IgD-negative memory B cell (primary cell): ENCODE results near the gene PDE9A. TPM values are rescaled to one million over a fixed set of nuclear protein-coding genes. Genes with fewer than 3 reads are reported as not detected.
A peak's percentile ranks its signal among the peaks of the same experiment; 100 is the strongest.

Source experiments
- H3K27ac Mint-ChIP-seq, 3 donors: one replicate each; pipeline ENCODE4 v1.8.0; 2020 to 2022; ENCODE audit warnings: mild to moderate bottlenecking in 3 of 3, mixed read lengths in 3 of 3, moderate library complexity in 1 of 3
- H3K27me3 Mint-ChIP-seq: one replicate; pipeline ENCODE4 v1.8.0; 2021; ENCODE audit warnings: mixed read lengths
- H3K36me3 Mint-ChIP-seq: one replicate; pipeline ENCODE4 v1.8.0; 2020; ENCODE audit warnings: mild to moderate bottlenecking, mixed read lengths
- H3K4me1 Mint-ChIP-seq, 3 donors: one replicate each; pipeline ENCODE4 v1.8.0; 2020 to 2022; ENCODE audit warnings: mixed read lengths in 3 of 3, mild to moderate bottlenecking in 1 of 3
- H3K4me3 Mint-ChIP-seq, 4 donors: one replicate each; pipeline ENCODE4 v1.8.0; 2020 to 2022; ENCODE audit warnings: mild to moderate bottlenecking in 4 of 4, mixed read lengths in 4 of 4, moderate library complexity in 3 of 4
- H3K9me3 Mint-ChIP-seq, 3 donors: one replicate each; pipeline ENCODE4 v1.8.0; 2020 to 2021; ENCODE audit warnings: mixed read lengths in 3 of 3, mild to moderate bottlenecking in 1 of 3
- polyA plus RNA-seq: library from polyadenylated mRNA; unstranded; fragments of 300-500 nt; fragmentation: Illumina TruSeq; gene quantifications from one replicate; pipeline ENCODE4 v1.2.3, GENCODE V29; 2021

The PDE9A gene
- polyA plus RNA-seq, 1 donor from 2014 or later = not detected

- Mint-ChIP-seq H3K4me3 (no peak overlapping the region), H3K4me1 (no peaks in the 10 kb centered on the region), H3K27me3 (peaks cover 2% of the 10 kb centered on the region), H3K9me3 (no peaks in the 10 kb centered on the region), H3K27ac (no peak overlapping the region), H3K36me3 (no peaks in the 10 kb centered on the region)
Measured at GRCh38 chr21:42766739-42767560, 113.5 kb downstream of the PDE9A start.

DNA sequence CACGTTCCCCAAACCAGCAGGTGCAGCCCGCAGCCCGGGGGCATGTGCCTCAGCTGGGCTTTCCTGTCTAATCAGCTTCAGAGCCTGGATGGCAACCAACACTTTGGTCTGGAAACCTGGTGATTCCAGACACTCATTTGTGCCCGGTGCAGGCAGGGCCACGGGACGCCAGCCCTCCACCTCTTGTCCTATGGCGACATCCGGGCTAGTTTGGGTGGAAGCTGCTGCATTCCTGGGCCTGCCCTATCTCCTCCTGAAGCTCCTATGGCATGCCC lies 114.1 kb downstream of the PDE9A start:
- Mint-ChIP-seq H3K27me3 (peaks cover 2% of the 10 kb centered on the region), H3K36me3 (no peaks in the 10 kb centered on the region), H3K4me3 (no peak overlapping the region), H3K9me3 (no peaks in the 10 kb centered on the region), H3K27ac (no peak overlapping the region), H3K4me1 (no peaks in the 10 kb centered on the region)

DNA sequence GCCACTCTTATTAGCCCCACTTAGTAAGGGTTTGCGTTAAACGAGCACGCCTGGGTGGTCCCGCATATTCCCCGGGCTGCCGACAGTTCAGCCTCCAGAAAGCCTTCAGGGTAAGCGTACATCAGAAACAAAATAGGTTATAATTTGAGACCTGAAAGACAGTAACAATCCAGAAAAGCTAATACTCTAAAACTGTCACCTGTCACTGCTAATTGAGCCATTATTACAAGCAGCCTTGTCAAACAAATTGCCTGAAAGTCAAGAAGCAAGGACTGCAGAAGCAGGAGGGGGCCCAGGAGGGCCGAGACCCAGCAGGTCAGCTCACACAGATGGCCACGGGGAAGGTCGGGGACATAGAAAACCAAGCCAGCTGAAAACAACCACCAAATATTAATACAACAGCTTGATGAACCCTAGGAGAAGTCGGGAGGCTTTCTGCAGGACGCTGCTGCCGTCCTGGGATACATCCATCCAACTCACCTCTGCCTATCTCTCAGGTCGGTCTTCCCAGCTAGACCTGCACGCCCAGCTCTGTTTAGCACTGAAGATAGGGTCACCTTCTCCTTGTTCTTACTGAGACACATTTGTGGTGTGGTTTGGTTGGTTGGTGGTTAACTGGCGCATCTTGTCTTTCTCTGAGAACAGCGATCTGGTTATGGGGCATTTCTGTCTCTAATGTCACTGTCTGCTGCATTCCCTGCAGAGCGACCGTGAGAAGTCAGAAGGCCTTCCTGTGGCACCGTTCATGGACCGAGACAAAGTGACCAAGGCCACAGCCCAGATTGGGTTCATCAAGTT lies 115.1 kb downstream of the PDE9A start:
- Mint-ChIP-seq H3K27ac (peak overlapping the region in 1 of 3 donors; percentile 11), H3K27me3 (no peaks in the 10 kb centered on the region), H3K4me1 (no peaks in the 10 kb centered on the region), H3K9me3 (no peaks in the 10 kb centered on the region), H3K36me3 (no peaks in the 10 kb centered on the region), H3K4me3 (no peak overlapping the region)

GRCh38 chr21:42769183-42769819 lies 115.9 kb downstream of the PDE9A start:
- Mint-ChIP-seq H3K4me3 (no peak overlapping the region), H3K4me1 (no peaks in the 10 kb centered on the region), H3K9me3 (no peaks in the 10 kb centered on the region), H3K27ac (peak overlapping the region in 1 of 3 donors; percentile 11), H3K27me3 (no peaks in the 10 kb centered on the region), H3K36me3 (no peaks in the 10 kb centered on the region)

GRCh38 chr21:42769820-42770716 lies 116.6 kb downstream of the PDE9A start:
- Mint-ChIP-seq H3K9me3 (no peaks in the 10 kb centered on the region), H3K4me1 (no peaks in the 10 kb centered on the region), H3K27ac (no peak overlapping the region), H3K27me3 (no peaks in the 10 kb centered on the region), H3K4me3 (no peak overlapping the region), H3K36me3 (no peaks in the 10 kb centered on the region)

GRCh38 chr21:42770717-42771502 lies 117.5 kb downstream of the PDE9A start:
- peaks cover 6% of the 10 kb centered on the region for H3K27me3 Mint-ChIP-seq
- no peaks in the 10 kb centered on the region for H3K4me1 Mint-ChIP-seq
- no peaks in the 10 kb centered on the region for H3K36me3 Mint-ChIP-seq
- no peak overlapping the region for H3K4me3 Mint-ChIP-seq
- H3K27ac Mint-ChIP-seq = no peak overlapping the region
- H3K9me3 Mint-ChIP-seq = no peaks in the 10 kb centered on the region

DNA sequence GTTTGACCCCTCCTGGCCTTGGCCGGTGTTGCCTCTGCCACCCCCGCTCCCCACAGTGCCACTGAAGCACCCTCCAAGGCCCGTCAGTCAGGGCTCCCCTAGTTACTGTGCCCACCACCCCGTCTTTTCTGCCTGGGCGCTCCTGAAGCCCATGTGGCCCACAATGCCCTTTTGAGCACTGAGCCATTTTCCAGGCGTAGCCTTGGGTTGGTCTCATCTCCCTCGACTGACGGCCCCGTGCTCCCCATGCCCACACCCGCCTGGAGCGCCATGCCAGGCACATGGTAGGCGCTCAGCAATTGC lies 118.0 kb downstream of the PDE9A start:
- Mint-ChIP-seq H3K36me3 (no peaks in the 10 kb centered on the region), H3K27ac (no peak overlapping the region)

GRCh38 chr21:42775123-42775522 lies 121.7 kb downstream of the PDE9A start:
- Mint-ChIP-seq H3K27me3 (peaks cover 27% of the 10 kb centered on the region), H3K4me1 (peaks cover 7 to 14% (median 14%) of the 10 kb centered on the region in 3 donors), H3K36me3 (no peaks in the 10 kb centered on the region), H3K27ac (no peak overlapping the region), H3K9me3 (no peaks in the 10 kb centered on the region), H3K4me3 (no peak overlapping the region)

More for the DNA sequence above, 118.0 kb downstream of the PDE9A start:
- Mint-ChIP-seq H3K4me3 (no peak overlapping the region), H3K9me3 (no peaks in the 10 kb centered on the region), H3K27me3 (peaks cover 10% of the 10 kb centered on the region), H3K4me1 (peaks cover 0 to 1% (median under 1%) of the 10 kb centered on the region in 3 donors)

- H3K9me3 Mint-ChIP-seq = no peaks in the 10 kb centered on the region
Measured at GRCh38 chr21:42775891-42776290, 122.5 kb downstream of the PDE9A start.

DNA sequence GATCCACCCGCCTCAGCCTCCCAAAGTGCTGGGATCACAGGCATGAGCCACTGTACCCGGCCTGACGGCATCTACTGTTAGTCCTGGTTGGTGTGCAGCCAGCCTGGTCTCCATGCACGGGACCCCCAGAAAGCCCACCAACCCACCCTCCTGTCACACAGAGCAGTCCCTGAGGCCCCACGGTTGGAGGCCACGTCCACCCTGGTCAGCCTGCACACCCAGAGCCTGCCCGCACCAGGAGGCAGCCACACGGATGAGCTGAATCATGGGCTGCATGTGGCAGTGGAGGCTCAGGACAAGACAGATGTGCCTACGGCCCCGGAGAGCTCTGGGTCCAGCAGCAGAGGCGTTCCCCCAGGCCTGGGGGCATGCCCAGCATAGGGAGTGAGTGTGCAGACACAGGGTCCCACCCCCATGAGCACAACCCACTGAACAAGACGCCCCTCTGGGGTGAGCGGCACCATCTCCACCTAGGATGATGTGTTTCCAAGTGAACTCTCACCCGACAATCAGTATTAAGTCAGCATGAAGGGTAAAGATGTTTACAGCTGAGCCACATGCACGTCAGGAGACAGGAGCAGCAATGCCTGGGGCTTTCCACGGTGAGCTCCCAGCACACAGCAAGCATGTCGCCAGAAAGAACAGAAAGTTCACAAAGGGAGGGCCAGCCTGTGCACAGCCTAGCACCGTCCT lies 123.8 kb downstream of the PDE9A start:
- Mint-ChIP-seq H3K4me3 (peak overlapping the region in 2 of 4 donors; percentile 66 to 91), H3K27me3 (peaks cover 44% of the 10 kb centered on the region), H3K36me3 (no peaks in the 10 kb centered on the region), H3K27ac (peak overlapping the region in 2 of 3 donors; percentile 72 to 95), H3K4me1 (peaks cover 14 to 28% (median 22%) of the 10 kb centered on the region in 3 donors), H3K9me3 (no peaks in the 10 kb centered on the region)

More at GRCh38 chr21:42775891-42776290, 122.5 kb downstream of the PDE9A start:
- Mint-ChIP-seq H3K27me3 (peaks cover 34% of the 10 kb centered on the region), H3K4me3 (no peak overlapping the region), H3K27ac (peak overlapping the region in 1 of 3 donors; percentile 84), H3K36me3 (no peaks in the 10 kb centered on the region), H3K4me1 (peaks cover 13 to 20% (median 19%) of the 10 kb centered on the region in 3 donors)

DNA sequence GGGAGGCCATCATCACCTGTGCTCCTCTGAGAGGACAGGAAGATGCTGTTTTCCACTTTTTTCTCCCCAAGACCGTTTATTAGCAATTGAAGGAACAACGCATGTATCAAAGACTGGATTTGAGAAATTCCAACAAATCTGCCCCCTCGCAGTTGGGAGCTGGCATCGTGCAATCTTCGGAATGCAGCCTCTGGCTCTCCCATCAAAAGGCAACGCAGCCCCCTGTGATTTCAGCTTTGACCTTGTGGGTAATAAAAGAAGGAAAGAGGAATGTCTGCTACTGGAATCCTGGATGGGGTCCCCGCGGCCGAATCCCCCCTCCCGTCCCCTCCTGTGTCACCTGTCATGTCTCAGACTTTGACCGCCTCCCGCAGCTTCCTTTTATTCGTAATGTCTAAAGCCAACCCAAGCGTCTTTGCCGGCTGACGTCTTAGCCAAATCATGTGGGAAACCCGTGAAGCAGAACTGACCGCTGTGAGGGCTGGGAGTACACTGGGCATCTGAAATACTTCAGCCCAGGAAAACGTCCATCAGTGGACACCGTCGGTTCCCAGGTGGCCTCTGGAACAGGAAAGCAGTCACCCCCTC lies 124.4 kb downstream of the PDE9A start:
- H3K9me3 Mint-ChIP-seq = no peaks in the 10 kb centered on the region
- no peaks in the 10 kb centered on the region for H3K36me3 Mint-ChIP-seq
- H3K27me3 Mint-ChIP-seq = peaks cover 47% of the 10 kb centered on the region
- peak overlapping the region in 3 of 4 donors; percentile 66 to 91 (median 85) for H3K4me3 Mint-ChIP-seq
- peak overlapping the region; percentile 31 to 95 (median 72) for H3K27ac Mint-ChIP-seq
- peaks cover 14 to 28% (median 28%) of the 10 kb centered on the region in 3 donors for H3K4me1 Mint-ChIP-seq

DNA sequence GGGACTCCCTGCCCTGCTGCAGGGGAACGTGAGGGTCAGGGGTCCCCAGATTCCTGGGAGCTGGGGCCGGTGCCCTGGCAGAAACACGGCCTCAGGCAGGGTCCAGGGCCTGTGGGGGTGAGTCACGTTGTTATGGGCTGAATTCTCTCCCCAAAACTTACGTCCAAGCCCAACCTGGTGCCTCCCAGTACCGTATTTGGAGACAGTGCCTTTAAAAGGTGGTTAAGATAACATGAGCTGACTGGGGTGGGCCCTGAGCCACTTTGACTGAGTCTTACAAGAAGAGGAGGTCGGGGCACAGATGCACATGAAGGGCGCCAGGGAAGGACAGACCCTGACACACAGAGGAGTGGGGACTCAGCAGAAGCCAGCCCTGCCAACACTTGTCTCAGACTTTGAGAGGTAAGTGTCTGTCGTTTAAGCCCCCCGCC lies 126.0 kb downstream of the PDE9A start:
- H3K27ac Mint-ChIP-seq = no peak overlapping the region

GRCh38 chr21:42780617-42781016 lies 127.2 kb downstream of the PDE9A start:
- H3K36me3 Mint-ChIP-seq = no peaks in the 10 kb centered on the region
- peak overlapping the region in 1 of 3 donors; percentile 68 for H3K27ac Mint-ChIP-seq
- H3K9me3 Mint-ChIP-seq = no peaks in the 10 kb centered on the region
- H3K27me3 Mint-ChIP-seq = peaks cover 49% of the 10 kb centered on the region
- H3K4me1 Mint-ChIP-seq = peaks cover 19 to 34% (median 29%) of the 10 kb centered on the region in 3 donors
- H3K4me3 Mint-ChIP-seq = peak overlapping the region in 3 of 4 donors; percentile 29 to 70 (median 58)

More for the DNA sequence above, 126.0 kb downstream of the PDE9A start:
- H3K36me3 Mint-ChIP-seq = no peaks in the 10 kb centered on the region
- H3K4me3 Mint-ChIP-seq = no peak overlapping the region
- peaks cover 52% of the 10 kb centered on the region for H3K27me3 Mint-ChIP-seq
- H3K9me3 Mint-ChIP-seq = no peaks in the 10 kb centered on the region
- H3K4me1 Mint-ChIP-seq = peaks cover 19 to 34% (median 29%) of the 10 kb centered on the region in 3 donors
